GM12892 (cell line): ENCODE results near the gene MTURN.
A peak's percentile ranks its signal among the peaks of the same experiment; 100 is the strongest.

Experiments
- DNase-seq: peaks from one replicate; pipeline ENCODE4 v3.0.0; 2011; ENCODE audit not compliant: insufficient read length
- FAIRE-seq: peaks from 2 replicates; lab custom pipeline; 2011; peaks lifted over from hg19 to GRCh38; lab: Jason Lieb, UNC
- POLR2A ChIP-seq: IDR thresholded peaks from 2 replicates; pipeline ENCODE4 v1.6.1; 2011; ENCODE audit warnings: low read depth, low read length, control low read depth
- POLR2AphosphoS5 ChIP-seq: IDR thresholded peaks from 2 replicates; pipeline ENCODE4 v1.6.1; 2011; ENCODE audit warnings: low read depth, low read length, control low read depth
- TAF1 ChIP-seq: IDR thresholded peaks from 2 replicates; pipeline ENCODE4 v1.6.1; 2011; ENCODE audit warnings: low read depth, mild to moderate bottlenecking, control low read depth, low read length, borderline replicate concordance

Gene MTURN

DNA sequence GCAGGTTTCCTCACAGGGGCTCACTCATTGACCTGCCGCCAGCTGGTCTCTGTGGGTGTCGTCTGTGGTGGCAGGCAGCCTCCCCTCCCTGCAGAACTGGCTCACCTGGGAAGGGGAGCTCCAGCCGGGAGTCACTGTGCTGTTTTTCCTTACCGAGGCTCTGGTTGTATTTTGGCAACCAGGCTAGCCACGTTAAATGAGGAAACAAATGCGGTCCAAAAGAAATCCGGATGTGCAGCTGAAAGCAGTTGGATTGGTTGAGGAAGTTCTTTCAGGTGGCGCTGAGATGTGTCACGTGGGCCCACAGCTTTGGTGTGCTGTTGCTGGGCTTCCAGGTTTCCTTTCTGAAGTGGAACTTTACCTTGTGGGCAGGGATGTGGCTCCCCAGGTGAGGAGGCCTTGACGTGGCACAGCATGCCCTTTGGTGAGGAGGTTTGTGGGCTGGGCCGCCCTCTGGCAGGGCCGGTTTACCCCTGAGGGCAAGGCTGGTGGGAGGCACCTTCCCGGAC, 14.2 kb downstream of the MTURN start:
- no peak for TF ChIP-seq POLR2A
- no peak for TF ChIP-seq TAF1
- TF ChIP-seq POLR2AphosphoS5, result no peak
- FAIRE-seq (no peak), DNase-seq (no peak)

GRCh38 chr7:30149640-30150272, 15.0 kb downstream of the MTURN start:
- no peak for FAIRE-seq
- TF ChIP-seq TAF1, result no peak
- no peak for TF ChIP-seq POLR2A
- TF ChIP-seq POLR2AphosphoS5, result no peak
- no peak for DNase-seq

- DNase-seq (no peak), FAIRE-seq (no peak)
- TF ChIP-seq TAF1, result no peak
- TF ChIP-seq POLR2AphosphoS5, result no peak
- no peak for TF ChIP-seq POLR2A
These were observed 15.9 kb downstream of the MTURN start for GRCh38 chr7:30150711-30151110.

- DNase-seq, result no peak
- TF ChIP-seq TAF1, result no peak
- no peak for TF ChIP-seq POLR2A
- no peak for TF ChIP-seq POLR2AphosphoS5
- no peak for FAIRE-seq
These were observed 19.4 kb downstream of the MTURN start for GRCh38 chr7:30154111-30154587.

DNA sequence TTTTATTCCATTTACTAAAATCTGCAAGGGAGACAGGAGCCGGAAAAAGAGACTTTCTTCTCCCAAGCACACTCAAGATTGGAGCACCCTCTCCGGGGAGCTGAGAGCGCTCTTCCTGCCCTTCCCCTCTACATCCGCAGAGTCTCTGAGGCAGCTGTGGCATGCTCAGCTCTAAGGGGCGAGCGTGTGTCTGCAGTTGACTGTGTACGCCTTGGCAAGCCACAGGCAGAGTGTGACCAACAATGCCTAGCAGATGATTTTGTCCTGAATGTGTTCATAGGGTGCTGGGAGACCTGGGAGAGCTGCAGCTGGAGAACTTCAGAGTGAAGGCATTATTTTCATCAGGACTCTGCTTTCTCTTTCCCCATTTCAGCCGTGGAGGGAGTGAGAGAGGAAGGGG, 20.7 kb downstream of the MTURN start:
- FAIRE-seq, result no peak
- no peak for DNase-seq
- TF ChIP-seq TAF1, result no peak
- TF ChIP-seq POLR2AphosphoS5, result no peak
- TF ChIP-seq POLR2A, result no peak

GRCh38 chr7:30157204-30157603, 22.4 kb downstream of the MTURN start:
- no peak for FAIRE-seq
- no peak for DNase-seq
- no peak for TF ChIP-seq TAF1

DNA sequence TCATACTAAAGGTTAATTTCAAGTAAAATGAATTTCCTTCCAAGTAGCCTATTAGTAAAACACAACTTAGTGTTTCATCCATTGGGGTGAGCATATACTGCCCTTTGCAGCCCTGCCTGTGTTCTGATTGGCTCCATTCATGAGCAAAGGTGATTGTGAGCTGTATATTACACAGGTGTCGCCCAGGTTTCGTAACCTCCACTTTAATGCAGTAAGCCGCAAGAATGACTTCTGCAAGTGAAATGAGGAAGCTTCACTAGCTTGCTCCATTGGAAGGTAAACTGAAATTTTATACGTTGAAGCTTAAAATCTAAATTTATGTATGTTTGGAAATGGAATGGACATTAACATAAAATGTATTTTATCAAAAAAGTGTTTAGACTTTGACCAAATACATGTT, 24.4 kb downstream of the MTURN start:
- DNase-seq (no peak), FAIRE-seq (peak; percentile 62)
- TF ChIP-seq TAF1 (no peak), POLR2A (no peak), POLR2AphosphoS5 (no peak)

DNA sequence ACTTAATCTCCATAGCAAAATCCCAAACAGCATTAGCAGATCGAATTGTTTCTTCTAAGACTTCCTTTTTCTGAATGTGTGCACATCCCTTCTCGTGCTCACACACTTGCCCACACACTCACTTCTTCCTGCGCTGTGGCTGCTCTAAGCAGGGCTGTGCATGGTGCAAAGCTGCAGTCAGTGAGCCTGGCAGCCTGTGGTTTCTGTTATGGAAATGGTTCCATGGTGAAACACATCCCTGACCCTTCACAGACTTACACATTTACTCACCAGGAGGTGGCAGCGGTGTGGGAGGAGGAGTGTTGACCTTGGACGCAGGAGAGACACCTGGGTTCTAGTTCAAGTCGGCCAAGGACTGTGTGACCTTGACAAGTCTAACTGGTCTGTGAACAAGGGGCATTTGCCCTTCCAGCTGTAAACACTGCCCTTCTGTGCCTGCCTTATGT, 24.9 kb downstream of the MTURN start:
- DNase-seq (no peak), FAIRE-seq (peak; percentile 64)
- no peak for TF ChIP-seq TAF1
- TF ChIP-seq POLR2AphosphoS5, result no peak
- TF ChIP-seq POLR2A, result no peak

GRCh38 chr7:30160329-30160728, 25.5 kb downstream of the MTURN start:
- DNase-seq (no peak), FAIRE-seq (no peak)
- no peak for TF ChIP-seq TAF1
- TF ChIP-seq POLR2A, result no peak
- no peak for TF ChIP-seq POLR2AphosphoS5

DNA sequence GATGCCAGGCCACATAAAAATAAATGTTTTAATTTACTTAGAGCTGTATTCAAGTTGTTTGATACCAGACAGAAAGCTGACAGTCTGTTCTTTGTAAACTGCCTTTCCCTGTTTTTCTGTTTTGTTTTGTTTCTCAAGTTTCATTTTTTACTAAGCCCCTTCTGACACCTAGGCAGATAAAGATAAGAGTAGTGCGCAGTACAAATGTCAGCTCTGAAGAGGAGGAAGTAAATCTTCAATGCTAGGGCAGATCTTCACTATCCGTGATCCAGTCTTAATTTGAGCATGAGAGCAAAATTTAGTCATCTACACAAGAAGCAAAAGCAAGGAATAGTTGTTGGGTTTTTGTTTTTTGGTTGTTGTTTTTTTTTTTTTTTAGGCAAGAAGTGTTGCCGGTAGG, 27.3 kb downstream of the MTURN start:
- no peak for TF ChIP-seq POLR2A
- no peak for TF ChIP-seq POLR2AphosphoS5
- no peak for TF ChIP-seq TAF1
- FAIRE-seq (no peak), DNase-seq (no peak)

DNA sequence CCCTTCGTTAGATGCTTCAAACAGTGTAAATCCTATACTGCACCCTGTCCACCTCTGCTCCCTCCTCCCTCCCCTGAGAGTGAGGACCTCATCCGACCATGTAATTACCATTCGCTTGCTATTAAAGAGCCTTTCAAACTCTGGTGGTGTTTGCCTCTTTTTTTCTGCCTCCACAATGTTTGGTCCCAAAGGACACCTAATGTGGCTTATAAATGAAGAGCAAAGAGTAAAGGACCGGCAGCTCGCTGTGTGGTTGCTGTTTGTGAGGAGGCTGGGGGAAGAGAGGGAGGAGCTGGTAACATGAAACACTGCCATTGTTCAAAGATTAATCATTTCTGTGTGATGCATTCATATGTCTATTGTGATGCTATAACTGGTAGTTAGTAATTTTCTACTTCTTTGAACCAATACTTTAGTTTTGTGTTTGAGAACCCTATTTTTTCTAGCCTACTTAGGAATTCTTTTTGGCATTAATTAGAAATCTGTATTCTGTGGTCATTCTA, 27.9 kb downstream of the MTURN start:
- FAIRE-seq, result peak; percentile 27
- no peak for TF ChIP-seq TAF1
- no peak for TF ChIP-seq POLR2AphosphoS5
- TF ChIP-seq POLR2A, result no peak
- no peak for DNase-seq

DNA sequence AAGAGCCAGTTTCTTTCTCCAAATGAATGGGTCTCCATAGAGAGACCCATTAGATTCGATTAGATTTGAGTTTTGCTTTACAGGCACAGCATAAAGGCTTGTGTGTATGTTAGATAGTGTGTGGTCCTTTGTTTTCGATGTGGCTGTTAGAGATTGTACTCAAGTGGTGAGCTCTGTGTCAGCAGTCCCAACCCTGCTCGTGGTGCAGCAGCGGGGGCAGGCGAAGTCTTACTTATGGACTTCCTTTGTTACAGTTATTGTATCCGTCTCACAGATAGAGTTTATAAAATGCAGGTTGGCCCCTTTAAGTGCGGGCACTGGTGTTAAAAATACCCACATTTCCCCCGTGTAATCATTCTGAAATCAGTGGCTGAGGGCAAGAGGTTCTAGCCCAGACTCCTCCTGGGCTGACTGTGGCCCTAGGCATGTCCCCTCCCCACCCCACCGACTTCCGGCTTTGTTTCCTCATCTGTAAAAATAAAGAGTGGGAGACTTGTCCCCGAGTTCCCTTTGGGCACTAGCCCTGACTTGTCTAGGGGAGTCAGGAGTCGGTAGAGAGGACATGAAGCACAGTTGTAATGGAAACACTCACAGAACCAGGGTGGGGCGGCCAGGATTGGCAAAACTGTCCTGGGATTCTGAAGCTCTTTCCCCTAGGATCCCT, 28.6 kb downstream of the MTURN start:
- DNase-seq (no peak), FAIRE-seq (no peak)
- no peak for TF ChIP-seq POLR2A
- no peak for TF ChIP-seq TAF1
- no peak for TF ChIP-seq POLR2AphosphoS5
